Medulla oblongata (tissue), 1 donor: Measurements from ENCODE around the gene NRK.
"Not testable (repeated sequence)": the region's sequence is repeated elsewhere in the genome, so short reads cannot be mapped to it uniquely, and the experiment has no call there.

Experiments
- DNase-seq: peaks from one replicate; pipeline ENCODE4 v3.0.0-alpha.2; 2015; ENCODE audit errors: extremely low spot score

Gene NRK, protein sequence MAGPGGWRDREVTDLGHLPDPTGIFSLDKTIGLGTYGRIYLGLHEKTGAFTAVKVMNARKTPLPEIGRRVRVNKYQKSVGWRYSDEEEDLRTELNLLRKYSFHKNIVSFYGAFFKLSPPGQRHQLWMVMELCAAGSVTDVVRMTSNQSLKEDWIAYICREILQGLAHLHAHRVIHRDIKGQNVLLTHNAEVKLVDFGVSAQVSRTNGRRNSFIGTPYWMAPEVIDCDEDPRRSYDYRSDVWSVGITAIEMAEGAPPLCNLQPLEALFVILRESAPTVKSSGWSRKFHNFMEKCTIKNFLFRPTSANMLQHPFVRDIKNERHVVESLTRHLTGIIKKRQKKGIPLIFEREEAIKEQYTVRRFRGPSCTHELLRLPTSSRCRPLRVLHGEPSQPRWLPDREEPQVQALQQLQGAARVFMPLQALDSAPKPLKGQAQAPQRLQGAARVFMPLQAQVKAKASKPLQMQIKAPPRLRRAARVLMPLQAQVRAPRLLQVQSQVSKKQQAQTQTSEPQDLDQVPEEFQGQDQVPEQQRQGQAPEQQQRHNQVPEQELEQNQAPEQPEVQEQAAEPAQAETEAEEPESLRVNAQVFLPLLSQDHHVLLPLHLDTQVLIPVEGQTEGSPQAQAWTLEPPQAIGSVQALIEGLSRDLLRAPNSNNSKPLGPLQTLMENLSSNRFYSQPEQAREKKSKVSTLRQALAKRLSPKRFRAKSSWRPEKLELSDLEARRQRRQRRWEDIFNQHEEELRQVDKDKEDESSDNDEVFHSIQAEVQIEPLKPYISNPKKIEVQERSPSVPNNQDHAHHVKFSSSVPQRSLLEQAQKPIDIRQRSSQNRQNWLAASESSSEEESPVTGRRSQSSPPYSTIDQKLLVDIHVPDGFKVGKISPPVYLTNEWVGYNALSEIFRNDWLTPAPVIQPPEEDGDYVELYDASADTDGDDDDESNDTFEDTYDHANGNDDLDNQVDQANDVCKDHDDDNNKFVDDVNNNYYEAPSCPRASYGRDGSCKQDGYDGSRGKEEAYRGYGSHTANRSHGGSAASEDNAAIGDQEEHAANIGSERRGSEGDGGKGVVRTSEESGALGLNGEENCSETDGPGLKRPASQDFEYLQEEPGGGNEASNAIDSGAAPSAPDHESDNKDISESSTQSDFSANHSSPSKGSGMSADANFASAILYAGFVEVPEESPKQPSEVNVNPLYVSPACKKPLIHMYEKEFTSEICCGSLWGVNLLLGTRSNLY (N-terminal part only)

DNA sequence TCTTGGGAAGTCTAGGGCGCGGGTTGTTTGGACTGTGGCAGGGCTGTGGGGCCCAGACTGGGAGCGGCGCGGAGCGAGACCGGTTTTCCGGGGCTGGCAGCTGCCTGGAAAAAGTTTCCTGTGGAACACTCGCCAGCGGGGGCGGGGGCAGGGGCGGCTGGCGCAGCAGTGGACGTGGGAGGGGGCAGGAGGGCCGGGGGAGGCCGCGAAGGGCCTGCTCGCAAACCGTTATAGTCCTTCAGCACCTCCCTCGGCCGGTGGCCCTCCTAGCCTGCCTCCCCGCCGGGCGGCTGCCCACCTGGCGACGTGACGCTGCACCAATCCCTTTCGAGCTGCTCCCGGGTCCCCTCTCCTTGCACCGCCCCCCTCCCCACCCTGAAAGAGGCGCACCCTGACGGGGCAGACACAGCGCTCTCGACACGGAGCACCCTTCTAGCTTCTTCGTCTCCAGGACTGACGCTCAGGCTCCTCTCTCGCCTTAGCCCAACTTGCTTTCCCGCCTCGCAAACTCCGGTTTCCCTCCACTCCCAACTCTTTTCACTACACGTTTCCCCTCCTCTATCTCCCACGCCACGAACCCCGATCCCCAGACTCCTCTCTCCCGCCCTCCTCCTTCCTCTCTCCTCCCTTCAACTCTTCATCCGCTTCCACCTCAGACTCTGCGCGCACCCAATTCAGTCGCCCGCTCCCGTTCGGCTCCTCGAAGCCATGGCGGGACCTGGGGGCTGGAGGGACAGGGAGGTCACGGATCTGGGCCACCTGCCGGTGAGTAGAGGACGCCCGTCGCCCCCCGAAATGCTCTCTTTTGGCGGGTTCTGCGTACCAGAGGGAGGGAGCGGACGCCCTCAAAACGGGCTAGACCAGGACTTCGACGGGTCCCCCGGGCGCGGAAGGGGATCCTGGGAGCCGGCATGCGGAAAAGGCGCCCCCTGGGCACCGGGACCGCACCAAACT, at the start of gene NRK:
Gene NRK, plus strand, starts transcription at position 402 of the 954 bp plus-strand sequence. Its CDS starts 307 bp downstream, at position 709.
- DNase-seq: no peak

DNA sequence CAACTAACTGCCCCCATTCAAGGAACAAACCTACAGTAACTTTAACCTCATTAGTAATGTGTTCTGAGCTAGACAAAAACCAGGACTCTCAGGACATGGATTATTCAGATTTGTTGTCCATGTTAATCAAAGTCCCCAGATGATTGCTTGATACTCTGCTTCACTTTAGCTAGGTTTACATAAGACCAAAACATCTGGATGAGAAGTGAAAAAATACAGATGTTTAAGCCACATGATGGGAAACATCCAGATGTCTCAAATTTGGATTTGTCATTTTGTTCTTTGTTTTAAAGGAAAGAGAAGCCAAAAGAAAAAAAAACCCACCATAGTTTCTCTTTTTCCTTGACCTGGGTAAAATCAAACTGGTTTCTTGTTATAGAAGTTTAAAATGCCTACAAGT, 48.5 kb upstream of the NRK start:
- DNase-seq: no peak

DNA sequence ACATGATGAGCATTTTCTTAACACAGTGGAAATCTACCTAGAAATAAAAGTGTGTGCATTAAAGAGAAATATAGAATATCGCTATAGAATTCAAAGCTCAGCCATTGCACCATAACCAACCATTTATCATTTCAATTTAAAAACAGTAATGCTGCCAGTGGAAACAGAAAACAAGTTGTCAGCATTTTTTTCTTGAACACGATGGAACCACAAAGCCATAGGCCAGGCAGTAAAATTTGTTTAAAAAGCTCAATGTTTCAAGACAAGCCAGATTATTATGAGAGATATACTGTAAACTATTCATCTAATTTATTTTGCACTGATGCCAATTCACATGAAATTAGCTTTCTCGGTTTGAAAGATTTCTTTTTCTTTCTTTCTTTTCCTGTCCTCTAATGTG, 46.7 kb upstream of the NRK start:
- no peak for DNase-seq

DNA sequence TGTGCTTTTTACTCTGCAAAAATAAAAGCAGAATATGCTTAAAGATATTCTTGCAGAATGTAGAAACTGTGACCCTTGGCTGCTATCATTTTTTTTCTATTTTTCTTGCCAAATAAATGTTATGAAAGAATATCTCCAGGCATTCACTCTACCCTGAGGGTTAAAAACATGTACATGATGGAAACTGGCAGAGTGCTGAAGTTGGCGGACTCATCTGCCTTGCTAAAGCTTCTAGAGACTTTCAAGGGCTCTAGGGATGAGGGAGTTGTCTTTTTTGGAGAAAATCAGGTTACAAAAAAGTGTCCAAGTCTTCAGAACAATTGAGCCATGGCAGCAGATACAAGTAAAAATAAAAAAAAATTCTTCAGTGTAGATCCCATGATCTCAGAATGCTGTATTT, 40.5 kb upstream of the NRK start:
- DNase-seq: no peak

DNA sequence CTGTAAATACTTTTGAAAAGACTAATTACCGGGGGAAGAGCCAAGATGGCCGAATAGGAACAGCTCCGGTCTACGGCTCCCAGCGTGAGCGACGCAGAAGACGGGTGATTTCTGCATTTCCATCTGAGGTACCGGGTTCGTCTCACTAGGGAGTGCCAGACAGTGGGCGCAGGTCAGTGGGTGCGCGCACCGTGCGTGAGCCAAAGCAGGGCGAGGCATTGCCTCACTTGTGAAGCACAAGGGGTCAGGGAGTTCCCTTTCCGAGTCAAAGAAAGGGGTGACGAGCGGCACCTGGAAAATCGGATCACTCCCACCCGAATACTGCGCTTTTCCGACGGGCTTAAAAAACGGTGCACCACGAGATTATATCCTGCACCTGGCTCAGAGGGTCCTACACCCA, 25.5 kb upstream of the NRK start:
- DNase-seq: not testable (repeated sequence)

DNA sequence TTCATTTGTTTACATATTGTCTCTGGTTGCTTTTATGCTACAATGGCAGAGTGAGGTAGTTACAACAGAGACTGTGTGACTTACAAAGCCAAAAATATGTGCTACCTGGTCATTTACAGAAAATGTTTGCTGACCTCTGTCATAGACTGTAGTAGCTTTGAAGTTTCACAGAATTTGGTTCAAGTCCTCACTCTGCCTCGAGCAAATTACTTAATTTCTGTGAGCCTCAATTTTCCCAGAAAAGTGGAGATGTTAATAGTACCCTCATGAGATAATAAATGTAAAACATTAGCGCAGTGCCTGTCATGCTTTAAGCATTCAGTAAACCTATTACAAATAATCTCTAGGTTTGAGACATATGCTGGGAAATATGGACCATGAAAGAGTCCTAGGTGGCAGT, 18.4 kb upstream of the NRK start:
- DNase-seq: no peak

DNA sequence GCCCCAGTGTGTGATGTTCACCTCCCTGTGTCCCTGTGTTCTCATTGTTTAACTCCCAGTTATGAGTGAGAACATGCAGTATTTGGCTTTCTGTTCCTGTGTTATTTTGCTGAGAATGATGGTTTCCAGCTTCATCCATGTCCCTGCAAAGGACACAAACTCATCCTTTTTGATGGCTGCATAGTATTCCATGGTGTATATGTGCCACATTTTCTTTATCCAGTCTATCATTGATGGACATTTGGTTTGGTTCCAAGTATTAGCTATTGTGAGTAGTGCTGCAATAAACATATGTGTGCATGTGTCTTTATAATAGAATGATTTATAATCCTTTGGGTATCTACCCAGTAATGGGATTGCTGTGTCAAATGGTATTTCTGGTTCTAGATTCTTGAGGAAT, 16.7 kb upstream of the NRK start:
- DNase-seq: not testable (repeated sequence)

DNA sequence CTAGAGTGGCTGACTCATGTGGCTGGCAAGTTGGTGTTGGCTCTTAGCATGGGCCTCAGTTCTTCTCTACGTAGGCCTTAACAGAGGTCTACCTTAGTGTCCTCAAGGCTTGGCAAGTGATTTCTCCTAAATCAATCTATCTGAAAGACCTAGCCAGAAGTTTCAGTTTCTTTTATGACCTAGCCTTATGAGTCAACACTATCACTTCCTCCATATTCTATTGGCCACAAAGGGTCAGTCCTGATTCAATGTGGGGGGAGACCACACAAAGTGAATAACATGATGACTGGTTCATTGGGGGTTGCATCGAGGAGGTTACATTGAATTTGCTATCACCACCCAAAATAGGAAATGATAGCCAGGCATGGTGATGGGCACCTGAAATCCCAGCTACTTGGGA, 5.8 kb upstream of the NRK start:
- DNase-seq: no peak

DNA sequence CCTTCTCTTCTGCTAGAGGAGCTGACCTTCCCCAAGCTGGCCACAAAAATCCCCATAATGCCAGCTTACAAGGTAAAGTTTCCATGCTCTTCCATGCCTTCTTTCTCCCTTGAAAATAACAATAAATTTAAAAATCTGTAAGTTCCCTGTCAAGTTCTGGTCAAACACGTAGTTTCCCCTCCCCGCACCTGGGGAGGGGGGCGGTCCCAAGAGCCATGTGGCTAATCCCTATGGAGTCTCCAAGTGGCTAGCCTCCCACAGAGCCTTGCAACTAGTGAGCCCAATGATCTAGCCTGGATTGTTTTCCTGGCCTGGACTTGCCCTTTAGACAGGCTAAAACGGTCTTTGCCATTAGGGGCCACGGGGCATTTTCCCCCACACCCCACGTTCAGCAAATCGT, 2.1 kb upstream of the NRK start:
- DNase-seq: no peak

DNA sequence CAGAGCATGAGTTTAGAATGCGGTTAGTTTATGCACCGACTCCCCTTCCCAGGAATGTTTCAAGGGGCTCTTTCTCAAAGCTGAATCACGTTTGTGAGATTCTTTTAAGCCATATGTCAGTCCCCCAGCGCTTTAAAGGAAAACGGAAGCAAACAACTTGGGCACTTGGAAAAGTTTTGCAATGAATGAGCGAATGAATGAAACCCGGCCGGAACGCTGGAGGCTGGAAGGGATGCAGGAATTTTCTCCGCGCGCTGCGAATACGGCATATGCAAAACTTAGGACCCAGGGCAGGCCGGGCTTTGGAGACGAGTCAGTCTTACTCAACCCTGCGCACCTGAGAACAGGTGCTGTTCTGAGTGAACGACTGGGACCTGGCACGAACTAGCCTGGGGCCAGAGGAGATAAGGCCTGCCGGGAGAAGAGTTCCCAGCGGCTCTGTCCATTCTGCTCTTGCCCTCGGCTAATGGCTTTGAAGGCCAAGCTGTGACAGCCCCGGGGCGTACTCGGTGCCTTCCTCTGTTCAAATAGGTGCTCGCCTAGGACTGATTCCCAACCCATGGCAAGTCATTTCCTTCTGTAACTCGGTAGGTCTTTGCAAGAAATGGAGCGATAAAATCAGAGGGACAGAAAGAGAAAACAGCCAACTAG, 743 bp upstream of the NRK start:
- no peak for DNase-seq

DNA sequence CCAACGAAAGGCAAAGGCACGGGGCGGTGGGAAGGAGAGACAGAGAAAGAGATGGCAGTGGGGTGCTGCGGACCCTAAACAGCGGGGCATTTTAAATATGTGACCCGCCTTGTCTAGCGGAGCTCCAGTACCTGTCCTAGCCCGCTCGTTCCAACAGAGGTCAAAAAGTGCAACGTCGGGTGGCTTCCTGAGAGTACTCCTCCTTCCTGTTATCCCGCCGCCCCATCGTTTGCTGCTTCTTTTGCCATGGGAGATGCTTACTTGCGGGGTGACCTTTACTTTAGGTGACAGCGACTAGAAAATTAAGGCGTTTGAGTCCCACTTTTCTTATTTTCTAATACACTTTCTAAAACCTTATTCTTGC, 735 bp downstream of the NRK start:
- no peak for DNase-seq

DNA sequence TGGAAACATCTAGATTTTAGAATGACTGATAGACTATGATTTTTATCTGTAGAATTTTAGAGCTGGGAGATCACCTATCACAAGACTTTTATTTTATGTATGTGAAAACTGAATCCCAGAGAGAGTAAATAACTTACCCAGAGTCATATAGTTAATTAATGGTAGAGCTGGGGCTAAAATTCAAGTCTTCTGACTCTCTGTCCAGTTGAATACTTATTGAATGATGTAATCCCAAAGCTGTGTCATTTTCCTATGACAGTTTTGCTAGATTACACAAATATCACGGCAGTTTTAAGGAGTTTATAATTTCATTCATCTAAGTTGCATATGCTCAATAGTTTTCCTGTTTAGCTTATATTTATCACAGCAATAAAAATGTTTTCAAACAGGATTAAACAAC, 6.7 kb downstream of the NRK start:
- no peak for DNase-seq

DNA sequence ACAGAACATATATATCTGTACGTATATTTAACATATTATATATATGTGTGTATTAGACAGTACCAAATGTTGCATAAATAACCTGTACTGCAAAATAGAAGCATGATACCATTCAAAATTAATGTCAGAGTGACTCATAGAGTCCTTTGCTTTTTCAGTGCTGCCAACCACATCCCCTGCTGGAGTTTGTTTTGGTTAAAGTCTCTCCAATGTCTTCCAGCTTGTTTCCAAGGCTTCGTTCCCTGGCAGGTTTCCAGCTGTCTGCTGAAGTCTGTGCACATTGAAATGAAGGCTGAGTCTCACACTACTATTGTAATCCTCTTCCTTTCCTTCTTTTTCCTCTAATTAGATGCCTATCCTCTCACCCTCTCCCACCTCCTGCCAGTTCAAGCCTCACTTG, 14.9 kb downstream of the NRK start:
- DNase-seq: peak; percentile 34

DNA sequence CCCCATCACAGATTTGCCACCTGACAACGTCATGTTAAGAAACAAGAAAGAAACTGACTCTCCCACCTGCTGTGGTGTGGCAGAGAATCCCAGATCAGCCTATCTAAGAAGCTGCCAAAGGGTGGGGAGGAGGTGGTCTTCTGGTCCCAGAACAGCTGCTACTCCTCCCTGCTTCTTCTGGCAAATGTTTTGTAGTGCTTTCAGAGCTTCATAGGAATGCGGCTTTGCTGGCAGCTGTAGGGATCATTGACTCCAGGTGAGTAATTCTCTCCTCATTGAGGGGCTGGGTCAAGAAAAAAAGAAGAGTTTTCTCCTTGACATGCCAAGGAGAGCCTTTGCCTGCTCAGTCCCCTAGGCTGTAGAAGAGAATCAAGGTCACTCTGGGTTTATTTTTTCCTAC, 23.3 kb downstream of the NRK start:
- DNase-seq: no peak

DNA sequence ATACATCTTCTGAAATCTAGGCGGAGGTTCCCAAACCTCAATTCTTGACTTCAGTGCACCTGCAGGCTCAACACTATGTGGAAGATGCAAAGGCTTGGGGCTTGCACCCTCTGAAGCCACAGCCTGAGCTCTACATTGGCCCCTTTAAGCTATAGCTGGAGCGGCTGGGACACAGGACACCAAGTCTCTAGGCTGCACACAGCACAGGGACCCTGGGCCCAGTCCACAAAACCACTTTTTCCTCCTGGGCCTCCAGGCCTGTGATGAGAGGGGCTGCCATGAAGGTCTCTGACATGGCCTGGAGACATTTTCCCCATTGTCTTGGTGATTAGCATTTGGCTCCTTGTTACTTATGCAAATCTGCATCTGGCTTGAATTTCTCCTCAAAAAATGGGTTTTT, 27.8 kb downstream of the NRK start:
- DNase-seq: not testable (repeated sequence)

DNA sequence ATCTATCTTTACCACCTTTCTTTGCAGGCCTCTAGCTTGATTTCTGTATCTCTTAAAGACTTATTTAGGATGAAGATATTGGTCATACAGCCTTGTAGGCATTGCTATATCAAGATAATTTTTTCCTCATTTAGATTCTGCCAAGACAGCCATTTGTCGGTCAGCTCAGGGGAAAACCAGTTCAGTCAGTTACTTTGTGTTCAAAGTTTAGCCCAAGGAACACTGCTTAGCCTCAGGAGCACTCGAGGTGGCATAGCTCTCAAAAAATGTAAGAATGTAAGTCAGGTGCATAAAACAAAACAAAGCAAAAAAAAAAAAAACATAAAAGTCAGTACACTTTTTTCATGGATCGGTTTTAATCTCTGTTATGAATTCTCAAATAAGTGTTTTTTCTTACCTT, 43.4 kb downstream of the NRK start:
- no peak for DNase-seq

DNA sequence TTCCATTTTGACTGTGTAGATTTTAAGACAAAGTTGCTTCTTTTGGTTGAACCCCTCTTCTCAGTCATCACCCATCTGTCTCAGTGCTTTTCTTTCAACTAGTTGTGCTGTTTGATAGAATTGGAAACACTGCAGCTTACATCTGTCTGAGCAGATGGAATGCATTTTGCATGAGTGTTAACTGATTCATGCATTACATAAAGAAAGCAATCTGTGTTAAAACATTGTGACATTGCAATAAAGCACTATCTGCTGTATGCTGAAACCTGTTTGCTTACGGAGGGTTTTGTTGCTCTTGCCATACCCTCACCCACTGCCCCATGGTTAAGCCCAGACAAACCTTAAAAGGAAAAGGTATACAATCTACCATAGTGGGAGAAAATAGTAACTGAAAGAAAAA, 47.4 kb downstream of the NRK start:
- no peak for DNase-seq

DNA sequence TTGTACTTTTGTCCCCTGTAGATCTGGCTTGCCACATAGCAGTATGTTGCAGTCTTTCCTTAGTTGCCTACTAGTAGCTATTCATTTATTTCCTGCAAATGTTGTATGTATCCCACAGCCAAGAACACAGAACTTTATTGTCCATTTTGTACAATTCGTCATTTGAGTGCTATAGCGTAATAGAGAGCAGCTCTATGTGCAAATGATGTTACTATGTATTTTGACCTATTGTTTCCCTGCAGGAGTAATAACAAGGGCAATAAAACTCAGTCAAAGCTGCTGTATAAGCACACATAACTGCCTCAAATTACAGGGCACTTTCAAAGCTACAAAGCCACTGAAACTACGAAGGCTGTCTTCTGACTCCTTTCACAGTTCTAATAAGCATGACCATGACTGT, 48.1 kb downstream of the NRK start:
- DNase-seq: no peak

DNA sequence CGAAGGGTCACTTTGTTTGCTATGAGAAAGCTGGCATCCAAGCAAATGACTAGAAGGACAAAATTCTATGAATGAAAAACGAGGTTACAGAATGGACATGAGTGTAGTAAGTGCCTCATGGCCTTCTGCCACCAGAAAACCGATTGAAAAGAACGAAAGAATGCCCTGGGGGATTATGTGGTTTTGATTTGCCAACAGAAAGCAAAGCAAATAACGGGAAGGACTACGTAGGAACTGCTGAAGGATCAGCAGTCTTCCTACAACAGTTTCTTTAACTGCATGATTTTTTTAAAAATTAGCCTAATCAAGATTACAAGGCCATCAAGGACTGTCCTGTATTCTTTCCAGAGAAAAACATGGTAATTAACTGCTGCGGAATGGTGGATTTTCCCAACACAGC, 50.6 kb downstream of the NRK start:
- no peak for DNase-seq

DNA sequence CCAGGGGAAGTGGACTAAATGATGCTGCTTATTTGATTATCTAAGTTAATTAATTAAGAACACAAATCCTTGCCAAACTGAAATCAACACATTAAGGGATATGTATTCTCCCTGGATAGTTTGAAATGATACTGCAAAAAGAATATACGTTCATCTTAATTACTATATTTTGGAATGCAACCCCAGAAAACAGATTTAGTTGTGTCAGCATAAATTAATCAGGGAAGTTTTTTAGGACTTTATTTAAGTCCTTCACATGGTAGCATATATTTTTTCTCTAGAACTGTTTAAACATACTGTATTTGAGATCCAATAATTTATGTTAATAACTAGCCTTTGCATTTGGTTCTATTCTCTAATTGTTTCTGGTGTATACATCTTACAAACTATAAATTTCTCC, 52.5 kb downstream of the NRK start:
- DNase-seq: no peak

DNA sequence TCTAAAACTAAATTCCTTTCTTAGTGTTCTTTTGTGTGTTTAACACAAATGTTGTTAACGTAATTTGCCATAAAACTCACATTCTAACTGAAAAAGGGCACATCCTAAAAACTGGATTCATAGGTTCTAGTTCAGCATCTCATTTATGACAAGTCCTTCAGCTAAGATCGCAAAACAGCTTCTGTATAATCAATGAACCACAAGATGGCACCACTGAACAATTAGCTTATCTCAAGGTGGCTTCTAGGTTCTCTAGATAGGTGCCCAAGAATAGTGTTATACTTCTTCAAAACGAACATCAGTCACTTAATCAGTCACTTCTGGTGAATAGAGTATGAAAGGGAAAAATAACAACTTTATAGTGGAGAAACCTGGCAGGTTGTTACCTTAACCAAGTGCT, 54.3 kb downstream of the NRK start:
- DNase-seq: no peak
